ENCODE measurements around the gene FAM20B.
"Not testable (repeated sequence)": the region's sequence is repeated elsewhere in the genome, so short reads cannot be mapped to it uniquely, and the experiment has no call there.

FAM20B gene

DNA sequence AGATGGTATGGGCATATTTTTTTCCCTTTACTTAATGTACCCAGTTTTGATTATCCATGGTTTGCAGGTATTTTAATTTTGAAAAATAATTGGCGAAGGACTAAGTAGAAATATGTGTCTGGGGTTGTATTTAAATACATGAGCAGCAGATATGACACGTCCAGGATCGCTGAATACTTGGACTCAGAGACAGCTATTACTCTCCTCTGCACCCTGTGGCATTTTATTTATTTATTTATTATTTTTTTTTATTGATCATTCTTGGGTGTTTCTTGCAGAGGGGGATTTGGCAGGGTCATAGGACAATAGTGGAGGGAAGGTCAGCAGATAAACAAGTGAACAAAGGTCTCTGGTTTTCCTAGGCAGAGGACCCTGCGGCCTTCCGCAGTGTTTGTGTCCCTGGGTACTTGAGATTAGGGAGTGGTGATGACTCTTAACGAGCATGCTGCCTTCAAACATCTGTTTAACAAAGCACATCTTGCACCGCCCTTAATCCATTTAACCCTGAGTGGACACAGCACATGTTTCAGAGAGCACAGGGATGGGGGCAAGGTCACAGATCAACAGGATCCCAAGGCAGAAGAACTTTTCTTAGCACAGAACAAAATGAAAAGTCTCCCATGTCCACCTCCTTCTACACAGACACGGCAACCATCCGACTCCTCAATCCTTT, 13.9 kb downstream of the FAM20B start:
- not testable (repeated sequence) for H3K36me3 ChIP-seq (ENCODE audit: insufficient read depth, low read length); H3K4me2 ChIP-seq (ENCODE audit: low read length); H3K9me3 ChIP-seq (replicated peaks; ENCODE audit: low read length); H3K9ac ChIP-seq (ENCODE audit: low read depth, low read length); H3K4me3 ChIP-seq (ENCODE audit: low read length); H3K27me3 ChIP-seq (ENCODE audit: control insufficient read depth, insufficient read depth, low read length)
- H3K4me1 ChIP-seq (ENCODE audit: control insufficient read depth, insufficient read depth, low read length): peaks cover 33% of the 10 kb centered on the region

- H3K4me2 ChIP-seq (ENCODE audit: low read length); H3K9ac ChIP-seq (ENCODE audit: low read depth, low read length); H3K27me3 ChIP-seq (ENCODE audit: control insufficient read depth, insufficient read depth, low read length); H3K36me3 ChIP-seq (ENCODE audit: insufficient read depth, low read length); H3K4me3 ChIP-seq (ENCODE audit: low read length); H3K9me3 ChIP-seq (replicated peaks; ENCODE audit: low read length): not testable (repeated sequence)
- peaks cover 28% of the 10 kb centered on the region for H3K4me1 ChIP-seq (ENCODE audit: control insufficient read depth, insufficient read depth, low read length)
Measured at GRCh38 chr1:179040175-179040551, 14.5 kb downstream of the FAM20B start.

DNA sequence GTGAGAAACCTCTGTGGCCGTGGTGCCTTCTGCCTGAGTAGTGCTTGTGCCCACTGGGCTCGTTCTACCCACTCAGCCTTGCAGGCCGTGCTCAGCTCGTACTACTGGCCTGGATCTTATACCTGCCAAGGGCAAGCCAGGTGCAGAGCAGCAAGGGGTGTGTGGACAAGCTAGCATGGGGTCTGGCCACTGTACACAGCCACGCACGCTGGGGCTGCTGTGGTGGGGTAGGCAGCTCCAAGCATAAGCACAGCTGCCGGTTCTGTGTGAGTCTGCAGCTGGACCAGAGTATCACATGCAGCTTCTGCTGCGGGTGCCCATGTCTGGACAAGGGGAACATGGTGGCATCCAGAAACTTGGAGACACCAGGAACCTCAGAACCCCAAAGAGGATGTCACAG, 16.4 kb downstream of the FAM20B start:
- Histone ChIP-seq H3K36me3 (ENCODE audit: insufficient read depth, low read length) (no peaks in the 10 kb centered on the region), H3K4me3 (ENCODE audit: low read length) (no peak overlapping the region), H3K27me3 (ENCODE audit: control insufficient read depth, insufficient read depth, low read length) (no peaks in the 10 kb centered on the region), H3K9ac (ENCODE audit: low read depth, low read length) (no peak overlapping the region), H3K9me3 (replicated peaks; ENCODE audit: low read length) (no peaks in the 10 kb centered on the region), H3K4me1 (ENCODE audit: control insufficient read depth, insufficient read depth, low read length) (peaks cover 24% of the 10 kb centered on the region), H3K4me2 (ENCODE audit: low read length) (no peak overlapping the region)

GRCh38 chr1:179042700-179043099, 17.0 kb downstream of the FAM20B start:
- no peaks in the 10 kb centered on the region for H3K36me3 ChIP-seq (ENCODE audit: insufficient read depth, low read length)
- H3K4me2 ChIP-seq (ENCODE audit: low read length): no peak overlapping the region
- no peak overlapping the region for H3K4me3 ChIP-seq (ENCODE audit: low read length)
- no peaks in the 10 kb centered on the region for H3K9me3 ChIP-seq (replicated peaks; ENCODE audit: low read length)
- no peaks in the 10 kb centered on the region for H3K27me3 ChIP-seq (ENCODE audit: control insufficient read depth, insufficient read depth, low read length)
- H3K9ac ChIP-seq (ENCODE audit: low read depth, low read length): no peak overlapping the region
- H3K4me1 ChIP-seq (ENCODE audit: control insufficient read depth, insufficient read depth, low read length): peaks cover 24% of the 10 kb centered on the region

DNA sequence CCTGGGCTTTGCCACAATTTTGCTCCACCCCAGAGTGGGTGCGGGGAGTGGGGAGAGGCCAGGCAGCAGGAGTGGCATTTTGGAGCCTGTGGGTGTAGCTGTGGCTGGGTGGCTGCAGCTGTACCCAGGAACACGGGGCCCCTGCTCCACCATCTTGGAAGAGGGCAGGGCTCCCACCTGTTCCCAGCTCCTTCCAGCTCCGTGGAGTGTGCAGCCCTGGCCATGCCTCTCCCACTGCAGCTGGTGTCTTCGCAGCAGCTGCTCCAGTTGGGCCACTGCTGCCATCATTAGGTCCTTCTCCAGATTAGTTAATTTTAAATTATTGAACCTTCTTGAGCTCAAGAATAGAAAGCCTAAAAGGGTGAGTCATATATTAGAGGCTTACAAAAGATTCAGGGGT, 17.6 kb downstream of the FAM20B start:
- Histone ChIP-seq H3K36me3 (ENCODE audit: insufficient read depth, low read length) (no peaks in the 10 kb centered on the region), H3K4me1 (ENCODE audit: control insufficient read depth, insufficient read depth, low read length) (peaks cover 22% of the 10 kb centered on the region), H3K9me3 (replicated peaks; ENCODE audit: low read length) (no peaks in the 10 kb centered on the region), H3K4me3 (ENCODE audit: low read length) (no peak overlapping the region), H3K4me2 (ENCODE audit: low read length) (no peak overlapping the region), H3K27me3 (ENCODE audit: control insufficient read depth, insufficient read depth, low read length) (no peaks in the 10 kb centered on the region), H3K9ac (ENCODE audit: low read depth, low read length) (no peak overlapping the region)

GRCh38 chr1:179043907-179044306, 18.2 kb downstream of the FAM20B start:
- Histone ChIP-seq H3K9me3 (replicated peaks; ENCODE audit: low read length) (no peaks in the 10 kb centered on the region), H3K27me3 (ENCODE audit: control insufficient read depth, insufficient read depth, low read length) (no peaks in the 10 kb centered on the region), H3K4me2 (ENCODE audit: low read length) (no peak overlapping the region), H3K36me3 (ENCODE audit: insufficient read depth, low read length) (no peaks in the 10 kb centered on the region), H3K9ac (ENCODE audit: low read depth, low read length) (no peak overlapping the region), H3K4me1 (ENCODE audit: control insufficient read depth, insufficient read depth, low read length) (peaks cover 15% of the 10 kb centered on the region), H3K4me3 (ENCODE audit: low read length) (no peak overlapping the region)

DNA sequence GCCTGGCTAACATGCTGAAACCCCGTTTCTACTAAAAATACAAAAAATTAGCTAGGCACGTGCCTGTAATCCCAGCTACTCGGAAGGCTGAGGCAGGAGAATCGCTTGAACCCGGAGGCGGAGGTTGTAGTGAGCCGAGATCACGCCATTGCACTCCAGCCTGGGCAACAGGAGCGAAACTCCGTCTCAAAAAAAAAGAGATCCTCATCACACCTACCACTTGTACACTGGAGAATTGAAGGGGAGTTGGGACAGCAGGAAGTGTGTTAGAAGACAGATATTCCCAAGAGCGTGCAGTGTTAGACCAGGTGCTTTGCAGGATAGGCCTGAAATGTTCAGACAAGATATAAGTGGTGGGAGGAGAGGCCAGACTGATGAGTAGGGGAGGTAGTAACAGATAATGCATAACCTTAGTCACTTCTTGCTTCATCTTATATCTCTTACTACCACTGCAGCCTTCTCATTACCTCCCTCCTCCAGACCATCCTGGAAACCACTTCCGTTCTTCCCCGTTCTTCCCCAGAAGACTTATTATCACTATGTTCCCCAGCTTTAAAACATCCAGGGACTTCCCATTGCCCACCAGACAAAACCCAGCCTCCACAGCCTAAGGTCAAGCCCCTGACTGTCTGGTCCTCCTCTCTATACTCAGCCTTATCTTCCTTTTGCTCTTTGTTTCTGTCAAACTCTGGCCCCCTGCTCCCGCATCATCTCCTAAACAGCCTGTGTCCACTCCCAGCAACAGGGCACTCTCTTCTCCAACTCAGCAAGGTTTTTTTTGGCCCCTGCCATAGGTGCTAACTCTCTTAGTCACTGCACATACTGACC, 21.3 kb downstream of the FAM20B start:
- no peak overlapping the region for H3K4me3 ChIP-seq (ENCODE audit: low read length)
- H3K27me3 ChIP-seq (ENCODE audit: control insufficient read depth, insufficient read depth, low read length): no peaks in the 10 kb centered on the region
- H3K36me3 ChIP-seq (ENCODE audit: insufficient read depth, low read length): no peaks in the 10 kb centered on the region
- H3K9me3 ChIP-seq (replicated peaks; ENCODE audit: low read length): no peaks in the 10 kb centered on the region
- no peak overlapping the region for H3K9ac ChIP-seq (ENCODE audit: low read depth, low read length)
- peaks cover 11% of the 10 kb centered on the region for H3K4me1 ChIP-seq (ENCODE audit: control insufficient read depth, insufficient read depth, low read length)
- no peak overlapping the region for H3K4me2 ChIP-seq (ENCODE audit: low read length)

GRCh38 chr1:179047636-179047997, 21.9 kb downstream of the FAM20B start:
- H3K36me3 ChIP-seq (ENCODE audit: insufficient read depth, low read length): no peaks in the 10 kb centered on the region
- no peaks in the 10 kb centered on the region for H3K9me3 ChIP-seq (replicated peaks; ENCODE audit: low read length)
- H3K4me2 ChIP-seq (ENCODE audit: low read length): no peak overlapping the region
- H3K9ac ChIP-seq (ENCODE audit: low read depth, low read length): no peak overlapping the region
- no peaks in the 10 kb centered on the region for H3K27me3 ChIP-seq (ENCODE audit: control insufficient read depth, insufficient read depth, low read length)
- H3K4me3 ChIP-seq (ENCODE audit: low read length): no peak overlapping the region
- H3K4me1 ChIP-seq (ENCODE audit: control insufficient read depth, insufficient read depth, low read length): peaks cover 11% of the 10 kb centered on the region

- Histone ChIP-seq H3K36me3 (ENCODE audit: insufficient read depth, low read length) (no peaks in the 10 kb centered on the region), H3K4me2 (ENCODE audit: low read length) (no peak overlapping the region), H3K4me1 (ENCODE audit: control insufficient read depth, insufficient read depth, low read length) (peaks cover 11% of the 10 kb centered on the region), H3K4me3 (ENCODE audit: low read length) (no peak overlapping the region), H3K27me3 (ENCODE audit: control insufficient read depth, insufficient read depth, low read length) (no peaks in the 10 kb centered on the region), H3K9me3 (replicated peaks; ENCODE audit: low read length) (no peaks in the 10 kb centered on the region), H3K9ac (ENCODE audit: low read depth, low read length) (no peak overlapping the region)
Measured at GRCh38 chr1:179048339-179049124, 22.8 kb downstream of the FAM20B start.

DNA sequence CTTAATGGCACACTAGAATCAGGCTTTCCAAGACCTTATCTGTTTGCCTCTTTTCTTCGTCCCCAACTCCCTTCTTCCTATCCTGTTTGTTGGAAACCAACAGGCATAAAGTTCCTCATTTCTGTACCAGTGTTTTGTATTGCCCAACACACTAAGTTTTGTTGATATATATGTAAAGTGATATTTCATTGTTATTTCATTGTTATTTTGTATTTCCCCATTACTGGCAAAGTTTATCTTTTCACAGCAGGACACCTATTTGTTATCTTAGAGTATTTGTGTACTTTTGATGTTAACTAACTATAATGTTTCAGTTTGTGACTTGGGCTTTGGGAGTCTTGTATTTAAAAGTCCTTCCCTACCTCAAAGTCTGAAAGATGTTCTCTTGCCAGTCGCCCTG, 27.1 kb downstream of the FAM20B start:
- Histone ChIP-seq H3K36me3 (ENCODE audit: insufficient read depth, low read length) (peaks cover 6% of the 10 kb centered on the region), H3K9me3 (replicated peaks; ENCODE audit: low read length) (no peaks in the 10 kb centered on the region), H3K27me3 (ENCODE audit: control insufficient read depth, insufficient read depth, low read length) (no peaks in the 10 kb centered on the region), H3K4me2 (ENCODE audit: low read length) (no peak overlapping the region), H3K4me3 (ENCODE audit: low read length) (no peak overlapping the region), H3K9ac (ENCODE audit: low read depth, low read length) (no peak overlapping the region), H3K4me1 (ENCODE audit: control insufficient read depth, insufficient read depth, low read length) (peaks cover 2% of the 10 kb centered on the region)

- Histone ChIP-seq H3K9me3 (replicated peaks; ENCODE audit: low read length) (no peaks in the 10 kb centered on the region), H3K9ac (ENCODE audit: low read depth, low read length) (no peak overlapping the region), H3K4me3 (ENCODE audit: low read length) (no peak overlapping the region), H3K27me3 (ENCODE audit: control insufficient read depth, insufficient read depth, low read length) (no peaks in the 10 kb centered on the region), H3K36me3 (ENCODE audit: insufficient read depth, low read length) (peaks cover 6% of the 10 kb centered on the region), H3K4me1 (ENCODE audit: control insufficient read depth, insufficient read depth, low read length) (peaks cover 6% of the 10 kb centered on the region), H3K4me2 (ENCODE audit: low read length) (no peak overlapping the region)
Measured at GRCh38 chr1:179053486-179053885, 27.8 kb downstream of the FAM20B start.

Measured in skeletal muscle satellite cell (primary cell).